CD4-positive, alpha-beta T cell (primary cell): ENCODE measurements around the gene SASS6. TPM values are rescaled to one million over a fixed set of nuclear protein-coding genes. Genes with fewer than 3 reads are reported as not detected.
A peak's percentile ranks its signal among the peaks of the same experiment; 100 is the strongest.

Source experiments
- ATAC-seq: fragments of 200-7000 bp; cut with Tn5 transposase; one replicate; pipeline ENCODE4 v1.10.0; 2022; ENCODE audit warnings: mild to moderate bottlenecking; ENCODE audit not compliant: poor library complexity
- CTCF ChIA-PET: fragments of 350-600 bp; sonication (Branson Sonifier 250); formaldehyde crosslinking; loops from one replicate; lab custom pipeline; 2021; ENCODE audit warnings: antibody characterized with exemption, inconsistent platforms; lab: Charles Lee
- POLR2A ChIA-PET: fragments of 350-600 bp; sonication (Branson Sonifier 250); formaldehyde crosslinking; loops from one replicate; lab custom pipeline; 2021; ENCODE audit warnings: antibody characterized with exemption, inconsistent platforms; lab: Charles Lee
- DNase-seq, 14 experiments: peaks; one replicate each; pipeline ENCODE4 v3.0.0-alpha.2; 2013 to 2020; ENCODE audit warnings: mixed read lengths in 2 of 14
- H3K27ac ChIP-seq, 2 donors: one replicate each; pipeline versions ENCODE4 v1.5.1 to v1.7.0; 2013; ENCODE audit warnings: low read length in 2 of 2, low read depth in 1 of 2, mild to moderate bottlenecking in 1 of 2
- H3K27me3 ChIP-seq, 2 experiments: 1 replicate in 1 of 2; 2 replicates in 1 of 2; pipeline versions ENCODE4 v1.6.1 to v1.7.0; 2013; ENCODE audit warnings: low read length in 2 of 2, control low read depth in 1 of 2, mild to moderate bottlenecking in 1 of 2, moderate library complexity in 1 of 2; ENCODE audit not compliant: insufficient read depth in 2 of 2, control insufficient read depth in 1 of 2
- H3K36me3 ChIP-seq: one replicate; pipeline ENCODE4 v1.6.1; 2013; ENCODE audit warnings: low read length, control low read depth; ENCODE audit not compliant: insufficient read depth
- H3K4me1 ChIP-seq: one replicate; pipeline ENCODE4 v1.6.1; 2013; ENCODE audit warnings: low read length, control low read depth; ENCODE audit not compliant: insufficient read depth
- H3K4me3 ChIP-seq: one replicate; pipeline ENCODE4 v1.5.1; 2013; ENCODE audit warnings: mild to moderate bottlenecking, low read length, moderate library complexity
- H3K9me3 ChIP-seq, 2 experiments: 1 replicate in 1 of 2; 2 replicates in 1 of 2; pipeline versions ENCODE4 v1.6.1 to v1.7.0; 2013; ENCODE audit warnings: low read length in 2 of 2, mild to moderate bottlenecking in 2 of 2, control low read depth in 1 of 2, moderate library complexity in 1 of 2; ENCODE audit not compliant: control insufficient read depth in 1 of 2, insufficient read depth in 1 of 2
- H3K27ac Mint-ChIP-seq: one replicate; pipeline ENCODE4 v1.8.0; 2020; ENCODE audit warnings: mixed read lengths
- H3K27me3 Mint-ChIP-seq: one replicate; pipeline ENCODE4 v1.8.0; 2021; ENCODE audit warnings: mixed read lengths
- H3K36me3 Mint-ChIP-seq: one replicate; pipeline ENCODE4 v1.8.0; 2021; ENCODE audit warnings: low read depth, mixed read lengths
- H3K4me1 Mint-ChIP-seq: one replicate; pipeline ENCODE4 v1.8.0; 2021; ENCODE audit warnings: low read depth, mixed read lengths
- H3K4me3 Mint-ChIP-seq: one replicate; pipeline ENCODE4 v1.8.0; 2020; ENCODE audit warnings: mild to moderate bottlenecking, mixed read lengths
- H3K9me3 Mint-ChIP-seq: one replicate; pipeline ENCODE4 v1.8.0; 2020; ENCODE audit warnings: mixed read lengths
- intact Hi-C, 2 experiments: fragments of 100-400 bp; cut with DNase I in 1 of 2; cut with micrococcal nuclease in 1 of 2; formaldehyde crosslinking; loops; one replicate each; pipeline versions ENCODE4 v1.15.1 to v1.9.0; 2023 to 2025; cut with DNase I, micrococcal nuclease
- total RNA-seq, 174 experiments: library from RNA in 2 of 174; stranded (reverse) in 2 of 174; gene quantifications; one replicate each; pipeline ENCODE4 v1.2.3 and lab custom pipeline; 2021 to 2026
- TF ChIP-seq, protein P1 (sequence below): fragments of 200-600 bp; IDR thresholded peaks from one replicate; pipeline ENCODE4 v1.8.0; 2022; ENCODE audit warnings: antibody characterized with exemption, mild to moderate bottlenecking

The SASS6 gene
- total RNA-seq, 2 experiments from 2014 or later = 1.7 to 1.8 TPM

DNA sequence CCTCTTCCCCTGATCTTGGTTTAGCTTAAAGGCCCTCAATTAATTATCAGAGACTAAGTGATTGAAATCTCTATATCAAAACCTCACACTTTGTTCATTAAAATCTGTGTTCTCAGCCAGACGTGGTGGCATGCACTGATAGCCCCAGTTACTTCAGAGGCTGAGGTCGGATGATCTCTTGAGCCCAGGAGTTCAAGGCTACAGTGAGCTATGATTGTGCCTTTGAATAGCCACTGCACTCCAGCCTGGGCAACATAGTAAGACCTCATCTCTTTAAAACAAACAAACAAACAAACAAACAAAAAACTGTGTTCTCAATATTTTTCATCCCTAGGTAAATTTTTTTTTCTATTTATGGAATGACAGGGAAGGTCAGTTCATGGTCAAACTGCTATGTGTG lies 18.9 kb upstream of the SASS6 start:
- Histone ChIP-seq H3K27ac (no peak overlapping the region), H3K9me3 (no peaks in the 10 kb centered on the region), H3K27me3 (no peaks in the 10 kb centered on the region), H3K36me3 (peaks cover 33% of the 10 kb centered on the region), H3K4me1 (no peaks in the 10 kb centered on the region), H3K4me3 (no peak overlapping the region)
- ChIA-PET CTCF (no interaction called here), POLR2A (interaction anchor here (1.2 kb wide), 1 partner anchor 18 kb away, joined by 3 read pairs; no protein-coding TSS in a partner anchor)
- H3K27ac Mint-ChIP-seq = peak overlapping the region; percentile 42
- H3K27me3 Mint-ChIP-seq = no peaks in the 10 kb centered on the region
- ATAC-seq (no peak), DNase-seq (no peak)
- H3K4me3 Mint-ChIP-seq = no peak overlapping the region
- H3K4me1 Mint-ChIP-seq = peaks cover 7% of the 10 kb centered on the region
- TF ChIP-seq, protein P1, sequence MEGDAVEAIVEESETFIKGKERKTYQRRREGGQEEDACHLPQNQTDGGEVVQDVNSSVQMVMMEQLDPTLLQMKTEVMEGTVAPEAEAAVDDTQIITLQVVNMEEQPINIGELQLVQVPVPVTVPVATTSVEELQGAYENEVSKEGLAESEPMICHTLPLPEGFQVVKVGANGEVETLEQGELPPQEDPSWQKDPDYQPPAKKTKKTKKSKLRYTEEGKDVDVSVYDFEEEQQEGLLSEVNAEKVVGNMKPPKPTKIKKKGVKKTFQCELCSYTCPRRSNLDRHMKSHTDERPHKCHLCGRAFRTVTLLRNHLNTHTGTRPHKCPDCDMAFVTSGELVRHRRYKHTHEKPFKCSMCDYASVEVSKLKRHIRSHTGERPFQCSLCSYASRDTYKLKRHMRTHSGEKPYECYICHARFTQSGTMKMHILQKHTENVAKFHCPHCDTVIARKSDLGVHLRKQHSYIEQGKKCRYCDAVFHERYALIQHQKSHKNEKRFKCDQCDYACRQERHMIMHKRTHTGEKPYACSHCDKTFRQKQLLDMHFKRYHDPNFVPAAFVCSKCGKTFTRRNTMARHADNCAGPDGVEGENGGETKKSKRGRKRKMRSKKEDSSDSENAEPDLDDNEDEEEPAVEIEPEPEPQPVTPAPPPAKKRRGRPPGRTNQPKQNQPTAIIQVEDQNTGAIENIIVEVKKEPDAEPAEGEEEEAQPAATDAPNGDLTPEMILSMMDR = no peak
- peaks cover 32% of the 10 kb centered on the region for H3K36me3 Mint-ChIP-seq
- H3K9me3 Mint-ChIP-seq = no peaks in the 10 kb centered on the region
- intact Hi-C loops = no loop called here

DNA sequence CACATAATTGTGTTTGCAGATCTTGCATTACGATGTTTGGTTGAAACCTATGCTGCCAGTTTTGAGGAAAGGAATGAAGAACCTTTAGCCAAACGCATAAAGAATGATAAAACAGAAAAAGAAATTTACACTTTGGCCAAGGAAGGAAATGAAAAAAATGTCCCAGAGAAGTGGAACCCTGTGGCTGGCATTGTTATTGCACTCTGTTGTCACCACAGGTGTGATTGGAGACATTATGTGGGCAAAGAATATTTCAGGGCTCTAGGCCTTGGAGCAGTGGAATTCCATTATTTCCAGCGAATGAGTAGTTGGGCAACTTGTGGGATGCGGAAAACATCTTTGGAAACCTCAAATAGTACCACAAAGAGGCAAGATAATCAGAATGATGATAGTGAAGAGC lies 15.1 kb upstream of the SASS6 start:
- Mint-ChIP-seq H3K27ac (no peak overlapping the region), H3K36me3 (peaks cover 67% of the 10 kb centered on the region), H3K9me3 (no peaks in the 10 kb centered on the region), H3K4me3 (no peak overlapping the region), H3K4me1 (peaks cover 7% of the 10 kb centered on the region), H3K27me3 (no peaks in the 10 kb centered on the region)
- no peak for ATAC-seq
- no peaks in the 10 kb centered on the region for H3K27me3 ChIP-seq
- TF ChIP-seq, protein P1 = no peak
- H3K4me3 ChIP-seq = no peak overlapping the region
- no peaks in the 10 kb centered on the region for H3K4me1 ChIP-seq
- peaks cover 66% of the 10 kb centered on the region for H3K36me3 ChIP-seq
- CTCF ChIA-PET = no interaction called here
- POLR2A ChIA-PET = no interaction called here
- DNase-seq = no peak
- H3K9me3 ChIP-seq = no peaks in the 10 kb centered on the region
- intact Hi-C loops = no loop called here
- H3K27ac ChIP-seq = no peak overlapping the region

DNA sequence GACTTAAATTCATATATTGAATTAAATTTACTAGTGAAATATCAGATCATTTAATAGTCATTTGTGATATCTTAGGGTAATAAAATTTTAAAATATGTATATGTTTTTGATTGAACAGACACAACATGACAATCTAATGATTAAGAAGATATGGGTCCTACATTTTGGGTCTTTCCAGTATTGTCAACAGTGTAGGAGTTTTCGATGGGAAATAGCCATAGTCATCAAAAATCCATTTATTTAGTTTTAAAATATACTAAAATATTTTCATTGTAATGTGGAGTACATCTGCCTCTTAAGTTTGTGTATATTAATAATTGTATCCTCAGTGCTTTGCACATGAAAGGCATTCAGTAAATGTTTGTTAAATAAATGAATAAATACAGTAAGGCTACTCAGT lies 14.2 kb upstream of the SASS6 start:
- no peak for DNase-seq
- peaks cover 9% of the 10 kb centered on the region for H3K4me1 Mint-ChIP-seq
- H3K4me3 Mint-ChIP-seq = no peak overlapping the region
- no peaks in the 10 kb centered on the region for H3K27me3 ChIP-seq
- ChIA-PET CTCF (no interaction called here), POLR2A (no interaction called here)
- no peak overlapping the region for H3K27ac Mint-ChIP-seq
- TF ChIP-seq, protein P1 = no peak
- no peak overlapping the region for H3K27ac ChIP-seq
- H3K36me3 Mint-ChIP-seq = peaks cover 76% of the 10 kb centered on the region
- no peaks in the 10 kb centered on the region for H3K27me3 Mint-ChIP-seq
- no peak for ATAC-seq
- intact Hi-C loops = no loop called here
- no peak overlapping the region for H3K4me3 ChIP-seq
- H3K4me1 ChIP-seq = no peaks in the 10 kb centered on the region
- H3K36me3 ChIP-seq = peaks cover 75% of the 10 kb centered on the region
- H3K9me3 Mint-ChIP-seq = no peaks in the 10 kb centered on the region
- H3K9me3 ChIP-seq = no peaks in the 10 kb centered on the region
